ENCODE data around the gene IMMP2L. TPM values are rescaled to one million over a fixed set of nuclear protein-coding genes. Genes with fewer than 3 reads are reported as not detected.

The IMMP2L gene
- total RNA-seq, 1 experiment from 2014 or later, result 13.6 TPM

GRCh38 chr7:111433426-111433825, 128.9 kb downstream of the IMMP2L start:
- no peak for ATAC-seq
- no peak for DNase-seq (ENCODE audit: low spot score)
- Mint-ChIP-seq H3K4me3 (no peak overlapping the region), H3K27ac (no peak overlapping the region), H3K9me3 (peaks cover 31% of the 10 kb centered on the region), H3K27me3 (ENCODE audit: low read depth) (no peaks in the 10 kb centered on the region), H3K36me3 (peaks cover 23% of the 10 kb centered on the region), H3K4me1 (no peaks in the 10 kb centered on the region)
- CTCF ChIA-PET, result no interaction called here
- TF ChIP-seq JUN (CRISPR knock-in tag; IDR thresholded peaks at IDR 0.05) (no peak), PRDM15 (CRISPR knock-in tag; IDR thresholded peaks at IDR 0.05) (no peak), E2F5 (CRISPR knock-in tag; IDR thresholded peaks at IDR 0.05) (no peak), FOXJ3 (CRISPR knock-in tag; IDR thresholded peaks at IDR 0.05; ENCODE audit: borderline replicate concordance) (no peak)
- POLR2A ChIA-PET, result no interaction called here

- no peaks in the 10 kb centered on the region for H3K4me1 Mint-ChIP-seq
- H3K9me3 Mint-ChIP-seq, result peaks cover 26% of the 10 kb centered on the region
- CTCF ChIA-PET, result no interaction called here
- no peaks in the 10 kb centered on the region for H3K27me3 Mint-ChIP-seq (ENCODE audit: low read depth)
- H3K27ac Mint-ChIP-seq, result no peak overlapping the region
- POLR2A ChIA-PET, result no interaction called here
- peaks cover 19% of the 10 kb centered on the region for H3K36me3 Mint-ChIP-seq
- TF ChIP-seq ZNF263 (CRISPR knock-in tag; IDR thresholded peaks at IDR 0.05; ENCODE audit: low read depth), result no peak
- TF ChIP-seq CDX4 (CRISPR knock-in tag; IDR thresholded peaks at IDR 0.05; ENCODE audit: borderline replicate concordance), result no peak
- no peak for TF ChIP-seq ZNF317 (CRISPR knock-in tag; IDR thresholded peaks at IDR 0.05; ENCODE audit: borderline replicate concordance, low read depth)
- no peak for TF ChIP-seq ZNF512 (CRISPR knock-in tag; IDR thresholded peaks at IDR 0.05; ENCODE audit: borderline replicate concordance)
- TF ChIP-seq TEAD4 (CRISPR knock-in tag; IDR thresholded peaks at IDR 0.05), result no peak
- no peak for TF ChIP-seq ERG (CRISPR knock-in tag; IDR thresholded peaks at IDR 0.05)
- no peak for TF ChIP-seq USF1 (CRISPR knock-in tag; IDR thresholded peaks at IDR 0.05)
- TF ChIP-seq FOXK1 (CRISPR knock-in tag; IDR thresholded peaks at IDR 0.05), result no peak
- TF ChIP-seq CTCF (IDR thresholded peaks at IDR 0.05), result no peak
- TF ChIP-seq ZMAT4 (CRISPR knock-in tag; IDR thresholded peaks at IDR 0.05), result no peak
- no peak for TF ChIP-seq ZNF138 (CRISPR knock-in tag; conservative IDR thresholded peaks at IDR 0.05)
- no peak for TF ChIP-seq GABPB1 (CRISPR knock-in tag; IDR thresholded peaks at IDR 0.05)
- no peak for TF ChIP-seq ETV6 (CRISPR knock-in tag; IDR thresholded peaks at IDR 0.05)
- H3K4me3 Mint-ChIP-seq, result no peak overlapping the region
- ATAC-seq (no peak), DNase-seq (ENCODE audit: low spot score) (no peak)
These were observed 132.5 kb downstream of the IMMP2L start for GRCh38 chr7:111429781-111430180.

Measured in WTC11 (cell line).